Frontal cortex (tissue), 4 donors: ENCODE results near the gene TPP2. TPM values are rescaled to one million over a fixed set of nuclear protein-coding genes. Genes with fewer than 3 reads are reported as not detected.

Source experiments
- DNase-seq, 2 donors: peaks; one replicate each; pipeline ENCODE4 v3.0.0; 2012; ENCODE audit warnings: low spot score in 2 of 2
- FAIRE-seq: peaks from 2 replicates; lab custom pipeline; 2012; peaks lifted over from hg19 to GRCh38; lab: Jason Lieb, UNC
- total RNA-seq: library from RNA; depleted of rRNA; stranded (reverse); fragments of >200 nt; gene quantifications from one replicate; pipeline ENCODE4 v1.2.3, GENCODE V29; 2014
- donor health status: control.
- donor health status: control.
- donor health status: control.

The TPP2 gene
- total RNA-seq, 1 donor from 2014 or later, result 57.5 TPM

- no peak for DNase-seq
- no peak for FAIRE-seq
Measured at GRCh38 chr13:102648046-102648445, 51.3 kb downstream of the TPP2 start.

- DNase-seq (no peak), FAIRE-seq (no peak)
Measured at GRCh38 chr13:102650444-102650843, 53.7 kb downstream of the TPP2 start.

GRCh38 chr13:102651392-102651791, 54.6 kb downstream of the TPP2 start:
- no peak for DNase-seq
- no peak for FAIRE-seq

GRCh38 chr13:102651892-102652291, 55.1 kb downstream of the TPP2 start:
- FAIRE-seq (no peak), DNase-seq (no peak)

- no peak for DNase-seq
- no peak for FAIRE-seq
Measured at GRCh38 chr13:102654756-102655155, 58.0 kb downstream of the TPP2 start.

GRCh38 chr13:102657630-102658029, 60.8 kb downstream of the TPP2 start:
- no peak for FAIRE-seq
- no peak for DNase-seq

- FAIRE-seq (no peak), DNase-seq (no peak)
Measured at GRCh38 chr13:102658660-102659059, 61.9 kb downstream of the TPP2 start.

- FAIRE-seq, result no peak
- DNase-seq, result no peak
Measured at GRCh38 chr13:102659168-102659713, 62.5 kb downstream of the TPP2 start.

- no peak for DNase-seq
Measured at GRCh38 chr13:102667023-102667422, 70.2 kb downstream of the TPP2 start.

GRCh38 chr13:102667911-102668310, 71.1 kb downstream of the TPP2 start:
- DNase-seq, result no peak
- FAIRE-seq, result no peak

More at GRCh38 chr13:102667023-102667422, 70.2 kb downstream of the TPP2 start:
- no peak for FAIRE-seq

- FAIRE-seq, result no peak
- DNase-seq, result no peak
Measured at GRCh38 chr13:102670130-102670529, 73.3 kb downstream of the TPP2 start.

GRCh38 chr13:102675115-102675514, 78.3 kb downstream of the TPP2 start:
- DNase-seq (no peak), FAIRE-seq (no peak)

GRCh38 chr13:102677122-102677521, 80.3 kb downstream of the TPP2 start:
- DNase-seq (no peak), FAIRE-seq (no peak)

- FAIRE-seq (no peak), DNase-seq (no peak)
Measured at GRCh38 chr13:102678339-102679107, 81.7 kb downstream of the TPP2 start.

- no peak for FAIRE-seq
- DNase-seq, result no peak
Measured at GRCh38 chr13:102679449-102680132, 82.8 kb downstream of the TPP2 start.

GRCh38 chr13:102680133-102680717, 83.4 kb downstream of the TPP2 start:
- FAIRE-seq, result no peak
- DNase-seq, result no peak

- DNase-seq, result no peak
- FAIRE-seq, result no peak
Measured at GRCh38 chr13:102680842-102681740, 84.3 kb downstream of the TPP2 start.

GRCh38 chr13:102682211-102682610, 85.4 kb downstream of the TPP2 start:
- DNase-seq, result no peak
- FAIRE-seq, result no peak

GRCh38 chr13:102682727-102683126, 85.9 kb downstream of the TPP2 start:
- no peak for FAIRE-seq
- no peak for DNase-seq

- FAIRE-seq, result no peak
- DNase-seq, result no peak
Measured at GRCh38 chr13:102683637-102684036, 86.9 kb downstream of the TPP2 start.
